GM12878 (cell line): Measurements from ENCODE around the gene TSHZ3. TPM values are rescaled to one million over a fixed set of nuclear protein-coding genes. Genes with fewer than 3 reads are reported as not detected.

Source experiments
- ATAC-seq: fragments of 200-7000 bp; cut with Tn5 transposase; 3 replicates; pipeline ENCODE4 v1.9.1; 2020; ENCODE audit warnings: mild to moderate bottlenecking, moderate library complexity
- BruUV-seq: library from RNA; stranded (reverse); fragments of 400-500 nt; replicated peaks from 2 replicates; lab custom pipeline; 2021; lab: Mats Ljungman, UMichigan
- CTCF ChIA-PET: fragments of 300-600 bp; sonication (Branson Sonifier 250); formaldehyde crosslinking; extraction: SDS; loops from one replicate; lab custom pipeline; 2021; ENCODE audit warnings: inconsistent platforms; lab: Yijun Ruan, JAX
- POLR2A ChIA-PET: fragments of 350-600 bp; formaldehyde crosslinking; extraction: SDS; loops from one replicate; lab custom pipeline; 2021; ENCODE audit warnings: inconsistent platforms; lab: Charles Lee
- RAD21 ChIA-PET: fragments of 300-600 bp; sonication (Branson Sonifier 250); formaldehyde crosslinking; loops from one replicate; lab custom pipeline; 2023; ENCODE audit warnings: antibody characterized with exemption; ENCODE audit not compliant: unreplicated experiment; lab: Charles Lee
- SMC1A ChIA-PET: fragments of 300-600 bp; sonication (Branson Sonifier 250); formaldehyde crosslinking; loops from one replicate; lab custom pipeline; 2023; ENCODE audit not compliant: unreplicated experiment, uncharacterized antibody; lab: Charles Lee
- DNase-seq: peaks from one replicate; pipeline ENCODE4 v3.0.0-alpha.2; 2011; ENCODE audit warnings: low read depth, low spot score
- FAIRE-seq: peaks from 3 replicates; lab custom pipeline; 2011; peaks lifted over from hg19 to GRCh38; lab: Jason Lieb, UNC
- H2AFZ ChIP-seq: 2 replicates; pipeline ENCODE4 v1.6.0; 2011; ENCODE audit warnings: low read depth, low read length, control low read depth; ENCODE audit not compliant: control insufficient read depth
- H3K27ac ChIP-seq: 2 replicates; pipeline ENCODE4 v1.5.1; 2011; ENCODE audit warnings: control low read depth; ENCODE audit not compliant: control insufficient read depth, insufficient read depth
- H3K27me3 ChIP-seq, 2 experiments: replicated peaks in 1 of 2; 2 replicates each; pipeline versions ENCODE4 v1.6.0 to v1.6.1; 2011; ENCODE audit warnings: low read length in 1 of 2; ENCODE audit not compliant: control insufficient read depth in 2 of 2, insufficient read depth in 2 of 2
- H3K36me3 ChIP-seq, 2 experiments: 2 replicates each; pipeline ENCODE4 v1.5.1; 2011; ENCODE audit warnings: low read length in 1 of 2; ENCODE audit not compliant: control insufficient read depth in 2 of 2, insufficient read depth in 2 of 2
- H3K4me1 ChIP-seq: 2 replicates; pipeline ENCODE4 v1.6.1; 2011; ENCODE audit warnings: mild to moderate bottlenecking, low read length, moderate library complexity, mixed read lengths; ENCODE audit not compliant: control insufficient read depth, insufficient read depth
- H3K4me2 ChIP-seq: 2 replicates; pipeline ENCODE4 v1.6.0; 2011; ENCODE audit warnings: control low read depth; ENCODE audit not compliant: control insufficient read depth, insufficient read depth
- H3K4me3 ChIP-seq: fragments of 200-600 bp; sonication (generic); 2 replicates; pipeline ENCODE4 v1.5.1; 2016
- H3K79me2 ChIP-seq: 2 replicates; pipeline ENCODE4 v1.6.0; 2011; ENCODE audit warnings: low read length; ENCODE audit not compliant: control insufficient read depth, insufficient read depth
- H3K9ac ChIP-seq: 2 replicates; pipeline ENCODE4 v1.8.0; 2011; ENCODE audit warnings: low read length, control low read depth, mixed read lengths; ENCODE audit not compliant: control insufficient read depth, insufficient read depth
- H3K9me3 ChIP-seq: replicated peaks from 3 replicates; pipeline ENCODE4 v1.5.1; 2011; ENCODE audit warnings: mild to moderate bottlenecking, low read length; ENCODE audit not compliant: control insufficient read depth, insufficient read depth
- H4K20me1 ChIP-seq: 2 replicates; pipeline ENCODE4 v1.6.0; 2011; ENCODE audit not compliant: control insufficient read depth, insufficient read depth
- ATF3 ChIP-seq: IDR thresholded peaks from 2 replicates; pipeline ENCODE4 v1.6.1; 2011; ENCODE audit warnings: low read depth, mild to moderate bottlenecking, low read length, moderate library complexity, borderline replicate concordance; ENCODE audit errors: extremely low read depth
- BMI1 ChIP-seq: fragments of 450-650 bp; IDR thresholded peaks from 2 replicates; pipeline ENCODE4 v1.6.1; 2016; ENCODE audit warnings: mild to moderate bottlenecking, moderate library complexity, borderline replicate concordance
- CUX1 ChIP-seq: IDR thresholded peaks from 2 replicates; pipeline ENCODE4 v1.6.1; 2012; ENCODE audit warnings: improper control_type of control experiment, low read depth, low read length; ENCODE audit not compliant: insufficient replicate concordance
- HCFC1 ChIP-seq: fragments of 150-350 bp; IDR thresholded peaks from 2 replicates; pipeline ENCODE4 v1.6.1; 2014; ENCODE audit warnings: low read length
- HDAC6 ChIP-seq: fragments of 200-600 bp; sonication (generic); IDR thresholded peaks from one replicate; pipeline ENCODE4 v1.8.0; 2017; ENCODE audit warnings: antibody characterized with exemption; ENCODE audit not compliant: unreplicated experiment
- MTA2 ChIP-seq: fragments of 450-650 bp; IDR thresholded peaks from 2 replicates; pipeline ENCODE4 v1.6.1; 2016; ENCODE audit warnings: low read depth, mild to moderate bottlenecking, moderate library complexity
- MXI1 ChIP-seq: fragments of 150-350 bp; IDR thresholded peaks from 2 replicates; pipeline ENCODE4 v1.6.1; 2011; ENCODE audit warnings: low read depth, mild to moderate bottlenecking, inconsistent platforms, low read length, improper control_type of control experiment
- SRF ChIP-seq, 2 experiments: IDR thresholded peaks; 2 replicates each; pipeline ENCODE4 v1.6.1; 2011; ENCODE audit warnings: low read depth in 2 of 2, low read length in 2 of 2, mild to moderate bottlenecking in 1 of 2, moderate library complexity in 1 of 2
- TCF3 ChIP-seq: IDR thresholded peaks from 2 replicates; pipeline ENCODE4 v1.6.1; 2012; ENCODE audit warnings: low read depth, mild to moderate bottlenecking, low read length, borderline replicate concordance; ENCODE audit not compliant: insufficient read depth
- ZBED1 ChIP-seq: IDR thresholded peaks from 2 replicates; pipeline ENCODE4 v1.6.1; 2016; ENCODE audit warnings: borderline replicate concordance
- ZBTB40 ChIP-seq: fragments of 450-650 bp; IDR thresholded peaks from 2 replicates; pipeline ENCODE4 v1.6.1; 2016; ENCODE audit warnings: mild to moderate bottlenecking, moderate library complexity, borderline replicate concordance
- ZNF217 ChIP-seq: fragments of 450-650 bp; IDR thresholded peaks from 2 replicates; pipeline ENCODE4 v1.6.1; 2017; ENCODE audit warnings: antibody characterized with exemption, mild to moderate bottlenecking
- ZNF274 ChIP-seq: IDR thresholded peaks from one replicate; pipeline ENCODE4 v1.8.0; 2011; ENCODE audit not compliant: insufficient read length, insufficient read depth
- WGBS: methylation state at CpG from one replicate; pipeline ENCODE4 v1.1.6; 2016; ENCODE audit warnings: low lambda C conversion rate; ENCODE audit not compliant: insufficient replicate concordance, insufficient coverage; ENCODE audit errors: missing lambda C conversion rate; 5-methylcytosine and 5-hydroxymethylcytosine counted together
- in situ Hi-C: fragments of 300-500 bp; cut with MboI; formaldehyde crosslinking; loops from 9 replicates; pipeline ENCODE4 v1.14.3; 2018; ENCODE audit warnings: mixed read lengths
- intact Hi-C: fragments of 100-400 bp; cut with micrococcal nuclease; formaldehyde crosslinking; loops from one replicate; pipeline ENCODE4 v1.14.2; 2022; ENCODE audit not compliant: unreplicated experiment
- polyA plus RNA-seq, 11 experiments: library from polyadenylated mRNA; depleted of rRNA in 4 of 11; unstranded in 6 of 11; stranded (reverse) in 5 of 11; fragments of >200 nt; fragmentation: Nextera tagmentation in 4 of 11; fragmentation: Illumina TruSeq in 1 of 11; extraction: Ambion mirVana in 4 of 11; extraction: Trizol in 1 of 11; gene quantifications; 1 replicate in 1 of 11; 2 replicates in 10 of 11; pipeline versions ENCODE4 v1.2.1 to v1.2.3, GENCODE V29; 2011 to 2016; ENCODE audit warnings: inconsistent platforms in 2 of 11, missing spikeins in 2 of 11, low read depth in 1 of 11
- total RNA-seq, 4 experiments: library from RNA; depleted of rRNA in 3 of 4; stranded (reverse); fragments of >200 nt in 3 of 4; fragmentation: Illumina TruSeq in 1 of 4; extraction: Trizol in 1 of 4; gene quantifications; 2 replicates each; pipeline versions ENCODE4 v1.2.1 to v1.2.3, GENCODE V29; 2013 to 2021

Gene TSHZ3
- total and polyA plus RNA-seq, 10 of the 15 experiments (the other 5 are each of a cell fraction or from before 2014, with no cell fraction given) = 0.23 TPM; not detected in 9

GRCh38 chr19:31270897-31271296 is 78.3 kb downstream of the TSHZ3 start (continued):
- TF ChIP-seq CUX1 (no peak), ATF3 (no peak), HCFC1 (no peak), HDAC6 (no peak), ZNF217 (no peak)

GRCh38 chr19:31269425-31270127 is 79.7 kb downstream of the TSHZ3 start:
- FAIRE-seq (no peak), DNase-seq (no peak), ATAC-seq (no peak)
- H2AFZ ChIP-seq = no peak overlapping the region
- in situ Hi-C loops (no loop called here), intact Hi-C loops (no loop called here)
- no peak overlapping the region for H3K4me2 ChIP-seq
- H3K4me3 ChIP-seq = no peak overlapping the region
- no TSS peak for BruUV-seq
- H3K27me3 ChIP-seq = no peaks in the 10 kb centered on the region
- 30% methylated on average over 10 of the region's 10 CpGs for WGBS
- no peak overlapping the region for H3K27ac ChIP-seq
- ChIA-PET CTCF (no interaction called here), POLR2A (no interaction called here), RAD21 (no interaction called here), SMC1A (no interaction called here)
- no peaks in the 10 kb centered on the region for H4K20me1 ChIP-seq
- H3K4me1 ChIP-seq = no peaks in the 10 kb centered on the region
- H3K36me3 ChIP-seq = no peaks in the 10 kb centered on the region
- no peaks in the 10 kb centered on the region for H3K79me2 ChIP-seq
- H3K9ac ChIP-seq = no peak overlapping the region
- H3K9me3 ChIP-seq = no peaks in the 10 kb centered on the region; the same call in 2 of the 3 replicates
- TF ChIP-seq TCF3 (no peak), SRF (IDR thresholded peaks at IDR 0.05; ENCODE audit: low read depth in 2 of 2, low read length in 2 of 2) (no peak), MTA2 (no peak), MXI1 (no peak), ZBED1 (no peak), ZNF274 (no peak), ZBTB40 (no peak), BMI1 (no peak)
